CD14-positive monocyte (primary cell): ENCODE results near the gene TCF7. TPM values are rescaled to one million over a fixed set of nuclear protein-coding genes. Genes with fewer than 3 reads are reported as not detected.

Source experiments
- DNase-seq, 3 donors: peaks; one replicate each; pipeline ENCODE4 v3.0.0-alpha.2; 2011 to 2022
- H2AFZ ChIP-seq: 2 replicates; pipeline ENCODE4 v1.6.0; 2012; ENCODE audit warnings: mild to moderate bottlenecking, low read depth, low read length, inconsistent platforms; ENCODE audit not compliant: insufficient read depth, poor library complexity, severe bottlenecking
- H3K27ac ChIP-seq, 2 donors: 1 replicate in 1 of 2; 2 replicates in 1 of 2; pipeline ENCODE4 v1.5.1; 2012 to 2013; ENCODE audit warnings: low read length in 2 of 2, control low read depth in 1 of 2, inconsistent platforms in 1 of 2, low read depth in 1 of 2, mild to moderate bottlenecking in 1 of 2
- H3K27me3 ChIP-seq, 2 donors: one replicate each; pipeline versions ENCODE4 v1.6.0 to v1.6.1; 2011 to 2013; ENCODE audit warnings: low read length in 2 of 2; ENCODE audit not compliant: control insufficient read depth in 2 of 2, insufficient read depth in 2 of 2
- H3K36me3 ChIP-seq, 2 donors: replicated peaks in 1 of 2; 1 replicate in 1 of 2; 2 replicates in 1 of 2; pipeline versions ENCODE4 v1.5.1 to v1.6.1; 2012 to 2013; ENCODE audit warnings: low read length in 2 of 2, control low read depth in 1 of 2, inconsistent platforms in 1 of 2, mild to moderate bottlenecking in 1 of 2; ENCODE audit not compliant: insufficient read depth in 2 of 2, control insufficient read depth in 1 of 2
- H3K4me1 ChIP-seq, 2 donors: 1 replicate in 1 of 2; 2 replicates in 1 of 2; pipeline versions ENCODE4 v1.5.1 to v1.6.1; 2012 to 2013; ENCODE audit warnings: low read length in 2 of 2, control low read depth in 1 of 2, inconsistent platforms in 1 of 2, mild to moderate bottlenecking in 1 of 2, moderate library complexity in 1 of 2; ENCODE audit not compliant: insufficient read depth in 2 of 2, control insufficient read depth in 1 of 2
- H3K4me2 ChIP-seq: replicated peaks from 2 replicates; pipeline ENCODE3; 2012; ENCODE audit warnings: low read length, moderate library complexity, mild to moderate bottlenecking; ENCODE audit not compliant: poor library complexity, severe bottlenecking; ENCODE audit errors: extremely low read depth
- H3K4me3 ChIP-seq, 3 experiments: fragments of 200-600 bp in 1 of 3; sonication (generic) in 1 of 3; replicated peaks in 1 of 3; 1 replicate in 2 of 3; 2 replicates in 1 of 3; pipeline ENCODE4 v1.5.1; 2011 to 2013; ENCODE audit warnings: low read length in 3 of 3, mild to moderate bottlenecking in 3 of 3, control low read depth in 2 of 3, low read depth in 2 of 3, inconsistent platforms in 1 of 3, moderate library complexity in 1 of 3
- H3K79me2 ChIP-seq: 2 replicates; pipeline ENCODE4 v1.6.0; 2012; ENCODE audit warnings: mild to moderate bottlenecking, control low read depth, inconsistent platforms, low read length, moderate library complexity; ENCODE audit not compliant: insufficient read depth
- H3K9ac ChIP-seq: 2 replicates; pipeline ENCODE4 v1.6.0; 2017; ENCODE audit warnings: low read length, mild to moderate bottlenecking; ENCODE audit not compliant: insufficient read depth, poor library complexity, severe bottlenecking
- H3K9me3 ChIP-seq, 2 donors: replicated peaks in 1 of 2; 1 replicate in 1 of 2; 2 replicates in 1 of 2; pipeline versions ENCODE4 v1.5.1 to v1.6.1; 2012 to 2013; ENCODE audit warnings: low read length in 2 of 2, control low read depth in 1 of 2; ENCODE audit not compliant: control insufficient read depth in 1 of 2, insufficient read depth in 1 of 2
- H4K20me1 ChIP-seq: 2 replicates; pipeline ENCODE4 v1.6.0; 2012; ENCODE audit warnings: mild to moderate bottlenecking, low read length, control low read depth, moderate library complexity; ENCODE audit not compliant: insufficient read depth
- H3K27ac Mint-ChIP-seq, 7 donors: one replicate each; pipeline ENCODE4 v1.8.0; 2020; ENCODE audit warnings: mild to moderate bottlenecking in 7 of 7, mixed read lengths in 7 of 7, moderate library complexity in 6 of 7, inconsistent platforms in 2 of 7
- H3K27me3 Mint-ChIP-seq, 3 donors: one replicate each; pipeline ENCODE4 v1.8.0; 2021 to 2022; ENCODE audit warnings: low read depth in 3 of 3, mild to moderate bottlenecking in 3 of 3, mixed read lengths in 3 of 3, moderate library complexity in 3 of 3, inconsistent platforms in 1 of 3
- H3K36me3 Mint-ChIP-seq, 2 donors: one replicate each; pipeline ENCODE4 v1.8.0; 2020; ENCODE audit warnings: mixed read lengths in 2 of 2, inconsistent platforms in 1 of 2, mild to moderate bottlenecking in 1 of 2
- H3K4me1 Mint-ChIP-seq: one replicate; pipeline ENCODE4 v1.8.0; 2020; ENCODE audit warnings: mild to moderate bottlenecking, mixed read lengths
- H3K4me3 Mint-ChIP-seq, 2 donors: one replicate each; pipeline ENCODE4 v1.8.0; 2020; ENCODE audit warnings: mild to moderate bottlenecking in 2 of 2, mixed read lengths in 2 of 2, moderate library complexity in 1 of 2
- H3K9me3 Mint-ChIP-seq, 7 donors: one replicate each; pipeline ENCODE4 v1.8.0; 2020 to 2022; ENCODE audit warnings: mixed read lengths in 7 of 7, mild to moderate bottlenecking in 6 of 7, moderate library complexity in 6 of 7, inconsistent platforms in 2 of 7
- CTCF ChIP-seq: fragments of 200-600 bp; IDR thresholded peaks from one replicate; pipeline ENCODE4 v1.8.0; 2022; ENCODE audit warnings: antibody characterized with exemption, mild to moderate bottlenecking
- WGBS: methylation state at CpG from one replicate; pipeline ENCODE4 v1.1.5; 2013; ENCODE audit warnings: missing lambda C conversion rate; ENCODE audit not compliant: insufficient coverage; 5-methylcytosine and 5-hydroxymethylcytosine counted together
- intact Hi-C, 2 donors: fragments of 100-400 bp; cut with micrococcal nuclease; formaldehyde crosslinking; loops; one replicate each; pipeline versions ENCODE4 v1.15.0 to v1.15.1; 2023
- polyA plus RNA-seq, 3 donors: library from polyadenylated mRNA; depleted of rRNA in 1 of 3; unstranded in 2 of 3; stranded (reverse) in 1 of 3; fragments of 300-500 nt in 2 of 3; fragments of >200 nt in 1 of 3; fragmentation: Illumina TruSeq in 2 of 3; gene quantifications; 1 replicate in 2 of 3; 2 replicates in 1 of 3; pipeline ENCODE4 v1.2.3, GENCODE V29; 2012 to 2021

TCF7 gene
- polyA plus RNA-seq, 3 donors = 0.15 to 0.84 (median 0.83) TPM

- Histone ChIP-seq H3K36me3 (no peaks in the 10 kb centered on the region), H3K27me3 (no peaks in the 10 kb centered on the region), H3K4me1 (no peaks in the 10 kb centered on the region), H3K79me2 (no peaks in the 10 kb centered on the region), H4K20me1 (no peaks in the 10 kb centered on the region), H3K4me2 (no peak overlapping the region), H3K4me3 (no peak overlapping the region), H3K9ac (no peak overlapping the region), H2AFZ (no peak overlapping the region), H3K27ac (no peak overlapping the region), H3K9me3 (no peaks in the 10 kb centered on the region)
- Mint-ChIP-seq H3K4me3 (no peak overlapping the region), H3K27me3 (peaks cover 2 to 16% (median 8%) of the 10 kb centered on the region in 3 donors), H3K36me3 (no peaks in the 10 kb centered on the region), H3K9me3 (no peaks in the 10 kb centered on the region), H3K4me1 (no peaks in the 10 kb centered on the region), H3K27ac (no peak overlapping the region)
- no peak for DNase-seq
- no peak for TF ChIP-seq CTCF
- intact Hi-C loops = no loop called here
These were observed 26.2 kb upstream of the TCF7 start for GRCh38 chr5:134088291-134088690.

- no peak for TF ChIP-seq CTCF
- Mint-ChIP-seq H3K27me3 (peaks cover 2 to 12% (median 8%) of the 10 kb centered on the region in 3 donors), H3K36me3 (no peaks in the 10 kb centered on the region), H3K4me1 (no peaks in the 10 kb centered on the region), H3K9me3 (no peaks in the 10 kb centered on the region), H3K27ac (no peak overlapping the region), H3K4me3 (no peak overlapping the region)
- Histone ChIP-seq H3K9me3 (no peaks in the 10 kb centered on the region), H2AFZ (no peak overlapping the region), H3K4me1 (no peaks in the 10 kb centered on the region), H3K27me3 (no peaks in the 10 kb centered on the region), H3K79me2 (no peaks in the 10 kb centered on the region), H3K4me3 (no peak overlapping the region), H3K36me3 (no peaks in the 10 kb centered on the region), H3K4me2 (no peak overlapping the region), H3K9ac (no peak overlapping the region), H4K20me1 (no peaks in the 10 kb centered on the region), H3K27ac (no peak overlapping the region)
- intact Hi-C loops = no loop called here
- DNase-seq = no peak
- WGBS = 90% methylated on average over 3 of the region's 5 CpGs
These were observed 25.4 kb upstream of the TCF7 start for GRCh38 chr5:134088994-134089560.
